Nephron progenitor cell (in vitro differentiated cells): ENCODE measurements around the gene SOCS6.

ENCODE experiments used
- DNase-seq: peaks from one replicate; pipeline ENCODE4 v3.0.0; 2021
- H3K27ac Mint-ChIP-seq: 2 replicates; pipeline ENCODE4 v1.8.0; 2021; ENCODE audit warnings: mild to moderate bottlenecking, moderate library complexity, mixed read lengths
- H3K27me3 Mint-ChIP-seq: 2 replicates; pipeline ENCODE4 v1.8.0; 2021; ENCODE audit warnings: mild to moderate bottlenecking, low read depth, mixed read lengths; ENCODE audit not compliant: poor library complexity
- H3K36me3 Mint-ChIP-seq: 2 replicates; pipeline ENCODE4 v1.8.0; 2021; ENCODE audit warnings: low read depth, mixed read lengths
- H3K4me1 Mint-ChIP-seq: 2 replicates; pipeline ENCODE4 v1.8.0; 2021; ENCODE audit warnings: mixed read lengths
- H3K4me3 Mint-ChIP-seq: 2 replicates; pipeline ENCODE4 v1.8.0; 2021; ENCODE audit warnings: mild to moderate bottlenecking, moderate library complexity, mixed read lengths
- H3K9me3 Mint-ChIP-seq: 2 replicates; pipeline ENCODE4 v1.8.0; 2021; ENCODE audit warnings: mild to moderate bottlenecking, moderate library complexity, mixed read lengths
- CTCF ChIP-seq: fragments of 200-600 bp; sonication (generic); IDR thresholded peaks from 2 replicates; pipeline ENCODE4 v1.5.0; 2021; ENCODE audit warnings: antibody characterized with exemption

Gene SOCS6

GRCh38 chr18:70256184-70256583, 32.7 kb upstream of the SOCS6 start:
- no peak for DNase-seq
- Mint-ChIP-seq H3K9me3 (peaks cover under 1% of the 10 kb centered on the region), H3K27ac (no peak overlapping the region), H3K4me1 (no peaks in the 10 kb centered on the region), H3K27me3 (no peaks in the 10 kb centered on the region), H3K36me3 (no peaks in the 10 kb centered on the region), H3K4me3 (no peak overlapping the region)
- no peak for TF ChIP-seq CTCF

- no peak for DNase-seq
- Mint-ChIP-seq H3K27me3 (no peaks in the 10 kb centered on the region), H3K4me3 (no peak overlapping the region)
Measured at GRCh38 chr18:70256994-70257393, 31.9 kb upstream of the SOCS6 start.

GRCh38 chr18:70258243-70258642, 30.6 kb upstream of the SOCS6 start:
- Mint-ChIP-seq H3K27me3 (no peaks in the 10 kb centered on the region), H3K4me1 (no peaks in the 10 kb centered on the region), H3K36me3 (no peaks in the 10 kb centered on the region), H3K4me3 (no peak overlapping the region), H3K27ac (no peak overlapping the region), H3K9me3 (peaks cover 5% of the 10 kb centered on the region)
- no peak for DNase-seq
- TF ChIP-seq CTCF = no peak

More at GRCh38 chr18:70256994-70257393, 31.9 kb upstream of the SOCS6 start:
- H3K36me3 Mint-ChIP-seq = no peaks in the 10 kb centered on the region
- no peak overlapping the region for H3K27ac Mint-ChIP-seq
- no peak for TF ChIP-seq CTCF
- no peaks in the 10 kb centered on the region for H3K4me1 Mint-ChIP-seq
- no peaks in the 10 kb centered on the region for H3K9me3 Mint-ChIP-seq

- H3K27me3 Mint-ChIP-seq = no peaks in the 10 kb centered on the region
- no peaks in the 10 kb centered on the region for H3K4me1 Mint-ChIP-seq
- peaks cover 13% of the 10 kb centered on the region for H3K9me3 Mint-ChIP-seq
- no peak for TF ChIP-seq CTCF
- H3K27ac Mint-ChIP-seq = no peak overlapping the region
- no peaks in the 10 kb centered on the region for H3K36me3 Mint-ChIP-seq
- DNase-seq = no peak
- no peak overlapping the region for H3K4me3 Mint-ChIP-seq
Measured at GRCh38 chr18:70260683-70261082, 28.2 kb upstream of the SOCS6 start.

- Mint-ChIP-seq H3K4me3 (no peak overlapping the region), H3K9me3 (peaks cover 14% of the 10 kb centered on the region), H3K36me3 (no peaks in the 10 kb centered on the region), H3K27me3 (no peaks in the 10 kb centered on the region), H3K4me1 (no peaks in the 10 kb centered on the region), H3K27ac (no peak overlapping the region)
- TF ChIP-seq CTCF = no peak
- DNase-seq = no peak
Measured at GRCh38 chr18:70261141-70261788, 27.6 kb upstream of the SOCS6 start.

- no peaks in the 10 kb centered on the region for H3K36me3 Mint-ChIP-seq
- no peak overlapping the region for H3K4me3 Mint-ChIP-seq
- no peak overlapping the region for H3K27ac Mint-ChIP-seq
- no peak for TF ChIP-seq CTCF
- H3K27me3 Mint-ChIP-seq = no peaks in the 10 kb centered on the region
- DNase-seq = no peak
- H3K4me1 Mint-ChIP-seq = no peaks in the 10 kb centered on the region
- H3K9me3 Mint-ChIP-seq = peaks cover 25% of the 10 kb centered on the region
Measured at GRCh38 chr18:70263336-70263735, 25.5 kb upstream of the SOCS6 start.
